ENCODE measurements around the gene TMEM120A.
A peak's percentile ranks its signal among the peaks of the same experiment; 100 is the strongest.
"Not testable (repeated sequence)": the region's sequence is repeated elsewhere in the genome, so short reads cannot be mapped to it uniquely, and the experiment has no call there.

The TMEM120A gene

DNA sequence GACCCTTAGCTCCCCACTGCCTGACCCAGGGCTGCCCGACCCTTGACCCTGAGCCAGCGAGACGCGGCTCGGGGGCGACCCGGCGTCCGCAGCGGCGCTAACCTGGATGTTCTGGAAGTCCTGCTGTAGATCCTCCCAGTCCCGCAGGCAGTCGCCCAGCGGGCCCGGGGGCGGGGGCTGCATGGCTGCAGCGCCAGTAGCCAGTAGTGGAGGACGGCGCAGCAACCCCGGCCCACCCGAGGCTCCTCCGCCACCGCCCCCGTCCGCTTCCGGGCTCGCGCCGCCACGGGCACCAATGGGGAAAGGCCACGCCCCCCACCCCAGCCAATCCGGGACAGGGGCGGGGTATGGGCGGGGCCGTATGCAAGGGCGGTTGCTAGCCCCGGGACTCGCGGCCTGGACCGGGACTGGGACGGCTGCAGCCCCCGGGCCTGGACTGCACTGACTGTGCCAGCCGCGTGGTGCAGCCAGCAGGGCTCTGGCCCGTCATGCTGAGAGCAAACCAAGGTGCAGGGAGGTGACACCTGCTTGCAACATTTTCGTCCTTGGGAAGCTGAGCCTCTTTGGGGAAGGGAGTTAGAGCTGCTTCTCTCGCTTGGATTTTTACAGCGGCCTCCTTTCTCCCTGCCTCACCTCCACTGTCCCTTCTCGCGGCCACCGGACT, at the start of gene TMEM120A:
TSS of gene TMEM120A (minus strand) at position 208 of the 664 bp plus-strand sequence. CDS start at position 183, 25 bp downstream.
- peak; percentile 97 for DNase-seq

GRCh38 chr7:76040126-76040525, 45.7 kb upstream of the TMEM120A start:
- DNase-seq: no peak

DNA sequence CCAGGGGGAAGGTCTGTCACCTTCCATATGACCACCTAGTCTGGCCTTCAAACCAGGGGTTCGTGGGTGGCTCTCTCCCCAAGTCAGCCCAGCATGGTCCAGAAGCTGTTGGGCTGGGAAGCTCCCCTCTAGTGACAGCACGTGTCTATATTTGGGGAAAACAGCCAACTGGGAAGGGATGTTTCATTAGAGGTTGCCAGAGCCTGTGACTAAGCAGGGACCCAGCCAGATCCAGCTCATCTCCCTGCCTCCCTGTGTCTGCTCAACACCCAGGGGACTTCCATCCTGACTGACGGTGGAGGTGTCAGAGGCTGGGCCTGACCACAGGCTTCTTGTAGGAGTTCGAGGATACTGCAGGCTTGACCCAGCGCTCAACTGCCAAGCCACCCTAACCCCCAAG, 42.9 kb upstream of the TMEM120A start:
- DNase-seq: no peak

GRCh38 chr7:76031964-76032363, 37.6 kb upstream of the TMEM120A start:
- no peak for DNase-seq

DNA sequence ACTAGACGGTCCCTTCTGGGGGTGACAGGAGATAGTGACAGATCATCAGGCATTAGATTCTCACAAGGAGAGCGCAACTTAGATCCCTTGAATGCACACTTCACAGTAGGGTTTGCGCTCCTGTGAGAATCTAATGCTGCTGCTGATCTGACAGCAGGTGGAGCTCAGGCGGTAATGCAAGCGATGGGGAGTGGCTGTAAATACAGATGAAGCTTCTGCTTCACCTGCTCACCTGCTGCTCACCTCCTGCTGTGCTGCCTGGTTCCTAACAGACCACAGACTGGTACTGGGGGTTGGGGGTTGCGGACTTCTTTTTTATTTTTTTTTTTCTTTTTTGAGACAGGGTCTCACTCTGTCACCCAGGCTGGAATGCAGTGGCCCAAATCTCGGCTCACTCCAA, 35.3 kb upstream of the TMEM120A start:
- not testable (repeated sequence) for DNase-seq

- peak; percentile 25 for DNase-seq
Observed at GRCh38 chr7:76023002-76023401, 28.6 kb upstream of the TMEM120A start.

DNA sequence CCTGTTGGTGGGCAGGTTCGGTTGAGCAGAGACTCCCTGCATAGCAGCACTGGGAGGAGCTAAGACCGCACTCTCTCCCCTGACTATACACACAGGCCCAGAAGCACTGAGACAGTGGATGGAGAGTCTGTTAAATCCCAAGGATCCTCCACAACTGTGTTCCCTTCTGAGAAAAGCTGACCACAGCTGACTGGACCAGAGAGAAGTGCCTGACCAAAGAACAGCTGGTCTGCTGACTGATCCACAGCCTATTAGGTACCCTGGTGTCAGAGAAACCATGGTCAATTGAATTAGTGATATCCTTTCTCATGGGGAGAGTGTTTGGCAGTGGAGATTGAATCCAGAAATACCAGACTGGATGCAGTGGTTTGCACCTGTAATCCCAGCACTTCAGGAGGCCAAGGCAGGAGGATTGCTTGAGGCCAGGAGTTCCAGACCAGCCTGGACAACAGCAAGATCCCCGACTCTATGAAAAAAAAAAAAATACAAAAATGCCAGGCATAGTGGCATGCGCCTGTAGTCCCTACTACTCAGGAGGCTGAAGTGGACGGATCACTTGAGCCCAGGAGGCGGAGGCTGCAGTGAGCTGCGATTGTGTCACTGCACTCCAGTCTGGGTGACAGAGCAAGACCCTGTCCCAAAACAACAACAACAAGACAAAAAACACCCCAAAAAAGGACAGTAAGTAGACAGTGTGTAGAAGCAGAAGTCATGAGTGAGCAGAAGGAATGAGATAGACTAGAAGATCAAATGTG, 27.8 kb upstream of the TMEM120A start:
- no peak for DNase-seq

GRCh38 chr7:76020031-76020714, 25.8 kb upstream of the TMEM120A start:
- peak; percentile 79 for DNase-seq

DNA sequence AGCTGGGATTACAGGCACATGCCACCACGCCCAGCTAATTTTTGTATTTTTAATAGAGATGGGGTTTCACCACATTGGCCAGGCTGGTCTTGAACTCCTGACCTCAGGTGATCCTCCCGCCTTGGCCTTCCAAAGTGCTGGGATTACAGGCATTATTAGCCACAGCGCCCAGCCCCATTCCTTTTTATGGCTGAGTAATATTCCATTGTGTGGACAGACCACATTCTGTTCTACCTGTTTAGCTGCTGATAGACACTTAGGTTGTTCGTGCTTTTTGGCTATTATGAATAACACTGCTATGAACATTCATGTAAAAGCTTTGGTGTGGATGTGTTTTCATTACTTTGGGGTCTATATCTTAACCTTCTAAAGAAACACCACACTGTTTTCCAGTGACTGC, 24.1 kb upstream of the TMEM120A start:
- DNase-seq: not testable (repeated sequence)

DNA sequence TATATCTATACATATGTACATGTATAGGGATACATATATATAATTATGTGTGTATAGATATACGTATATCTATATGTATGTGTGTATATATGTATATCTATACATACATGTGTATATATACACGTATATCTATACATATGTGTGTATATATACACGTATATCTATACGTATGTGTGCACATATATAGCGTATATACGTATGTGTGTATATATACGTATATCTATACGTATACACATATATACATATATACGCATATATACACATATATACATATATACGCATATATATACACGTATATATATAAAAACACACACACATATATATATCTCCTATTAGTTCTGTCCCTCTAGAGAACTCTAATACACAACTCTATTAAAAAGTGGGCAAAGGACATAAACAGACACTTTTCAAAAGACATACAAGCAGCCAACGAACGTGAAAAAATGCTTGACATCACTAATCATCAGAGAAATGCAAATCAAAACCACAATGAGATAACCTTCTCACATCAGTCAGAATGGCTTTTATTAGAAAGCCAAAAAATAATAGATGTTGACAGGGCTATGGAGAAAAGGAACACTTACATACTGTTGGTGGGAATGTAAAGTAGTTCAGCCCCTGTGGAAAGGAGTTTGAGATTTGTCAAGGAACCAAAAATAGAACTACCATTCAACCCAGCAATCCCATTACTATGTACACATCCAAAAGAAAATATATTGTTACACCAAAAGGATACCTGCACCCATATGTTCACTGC, 22.0 kb upstream of the TMEM120A start:
- no peak for DNase-seq

DNA sequence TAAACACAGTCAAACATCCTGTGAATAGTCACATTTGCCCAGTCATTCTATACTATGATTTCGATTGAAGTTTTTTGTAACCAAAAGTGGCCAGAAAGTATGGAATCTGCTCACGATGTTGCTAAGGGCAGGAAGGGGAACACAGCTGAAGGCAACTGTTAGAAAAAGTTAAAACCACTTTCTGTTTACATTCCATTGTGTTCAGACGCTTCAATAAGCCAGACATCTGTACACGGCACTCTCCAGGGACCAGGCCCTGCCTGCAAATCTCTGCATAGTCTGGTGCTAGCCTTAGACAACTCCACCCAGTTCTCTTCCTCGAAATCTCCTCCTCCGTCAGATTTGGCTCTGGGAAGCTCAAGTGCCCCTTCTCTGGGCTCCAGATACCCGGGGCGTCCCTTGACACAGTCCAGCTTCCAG, 17.1 kb upstream of the TMEM120A start:
- peak; percentile 82 for DNase-seq

GRCh38 chr7:76009672-76010600, 15.5 kb upstream of the TMEM120A start:
- DNase-seq: no peak

DNA sequence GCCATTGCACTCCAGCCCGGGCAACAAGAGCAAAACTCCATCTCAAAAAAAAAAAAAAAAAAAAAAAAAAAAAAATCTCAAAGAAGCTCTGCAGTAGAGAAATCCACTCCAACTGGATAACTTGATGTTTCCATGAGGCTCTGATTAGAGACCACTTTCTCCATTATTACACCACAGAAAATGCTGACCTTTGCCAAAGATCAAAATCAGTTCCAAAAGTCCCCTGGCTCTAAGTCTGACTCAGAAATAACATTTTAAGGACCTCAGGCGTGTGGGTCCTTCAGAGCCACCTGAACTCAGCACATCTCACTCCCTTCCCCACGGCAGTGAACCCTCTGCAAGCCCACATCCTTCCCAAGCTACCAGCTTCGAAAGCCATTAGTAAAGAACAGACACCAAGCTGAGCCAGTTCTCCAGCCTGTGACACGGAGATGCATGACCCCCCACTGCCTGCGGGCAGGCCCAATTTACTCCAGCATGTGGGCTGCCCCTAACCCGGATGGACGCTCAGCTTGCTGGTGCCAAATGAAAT, 13.8 kb upstream of the TMEM120A start:
- DNase-seq: no peak

DNA sequence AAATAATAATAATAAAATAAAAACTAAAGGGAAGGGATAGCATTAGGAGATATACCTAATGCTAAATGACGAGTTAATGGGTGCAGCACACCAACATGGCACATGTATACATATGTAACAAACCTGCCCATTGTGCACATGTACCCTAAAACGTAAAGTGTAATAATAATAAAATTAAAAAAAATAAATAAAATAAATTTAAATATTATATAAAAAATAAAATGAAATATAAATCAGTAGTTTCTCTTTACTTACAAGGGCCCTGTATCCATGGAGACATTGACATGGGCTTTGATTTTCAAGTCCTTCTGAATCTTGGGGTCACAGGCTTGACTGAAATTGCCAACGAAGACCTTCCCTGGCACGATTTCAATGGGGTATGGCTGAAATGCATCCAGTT, 10.6 kb upstream of the TMEM120A start:
- DNase-seq: not testable (repeated sequence)

DNA sequence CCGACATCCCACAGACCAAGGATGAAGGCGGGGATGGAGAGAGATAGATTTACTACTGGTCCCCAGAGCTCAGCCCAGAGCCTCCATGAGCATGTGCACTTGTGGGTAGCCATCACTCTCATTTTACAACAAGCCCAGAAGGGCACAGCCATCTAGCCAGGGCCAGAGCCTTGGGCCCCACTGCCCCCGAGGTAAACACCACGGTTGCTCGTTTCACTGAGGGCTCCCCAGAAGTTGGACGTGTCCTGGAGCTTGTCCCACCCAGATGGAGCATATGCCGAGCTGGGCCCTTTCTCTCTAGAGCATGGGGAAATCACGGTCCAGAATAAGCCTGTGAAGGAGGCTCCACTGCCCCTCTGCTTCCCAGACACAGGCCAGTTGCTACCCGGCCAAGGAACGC, 9.0 kb upstream of the TMEM120A start:
- DNase-seq: no peak

GRCh38 chr7:76002822-76003221, 8.4 kb upstream of the TMEM120A start:
- no peak for DNase-seq

DNA sequence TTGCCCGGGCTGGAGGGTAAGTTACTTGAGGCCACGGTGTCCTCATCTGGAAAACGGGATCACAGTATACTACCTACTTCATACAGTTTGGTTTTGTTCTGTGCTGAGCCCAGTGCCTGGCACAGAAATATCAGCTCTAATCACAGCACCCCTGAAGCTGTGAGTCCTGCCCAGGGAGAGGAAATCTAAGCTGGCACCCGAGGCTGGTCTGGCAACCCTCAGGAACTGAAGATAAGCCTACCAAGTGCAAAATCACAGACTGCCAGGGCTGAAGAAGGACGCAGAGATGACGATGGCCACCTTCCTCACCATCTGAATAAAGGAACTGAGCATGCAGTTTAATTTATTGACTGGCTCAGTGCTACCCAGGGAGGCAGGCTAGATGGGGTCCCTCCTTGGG, 7.7 kb upstream of the TMEM120A start:
- no peak for DNase-seq

DNA sequence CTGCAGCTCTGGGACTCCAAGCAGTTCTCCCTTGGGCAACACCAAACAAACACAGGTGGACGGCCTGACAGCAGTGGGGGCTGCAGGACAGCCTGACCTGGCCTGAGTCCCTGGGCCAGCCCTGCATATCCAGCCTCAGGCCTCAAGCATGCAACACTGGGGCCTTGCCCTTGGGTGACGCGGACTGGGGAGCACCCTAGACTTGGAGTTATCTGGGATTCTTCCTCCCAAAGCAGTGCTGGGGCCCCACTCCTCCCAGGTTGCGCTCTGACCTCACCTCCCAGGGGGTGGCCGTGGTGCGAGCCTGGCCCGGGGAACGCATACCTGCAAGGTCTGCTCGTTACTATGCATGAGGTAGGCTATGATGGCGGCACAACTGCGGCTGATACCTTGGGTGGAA, 6.2 kb upstream of the TMEM120A start:
- no peak for DNase-seq

DNA sequence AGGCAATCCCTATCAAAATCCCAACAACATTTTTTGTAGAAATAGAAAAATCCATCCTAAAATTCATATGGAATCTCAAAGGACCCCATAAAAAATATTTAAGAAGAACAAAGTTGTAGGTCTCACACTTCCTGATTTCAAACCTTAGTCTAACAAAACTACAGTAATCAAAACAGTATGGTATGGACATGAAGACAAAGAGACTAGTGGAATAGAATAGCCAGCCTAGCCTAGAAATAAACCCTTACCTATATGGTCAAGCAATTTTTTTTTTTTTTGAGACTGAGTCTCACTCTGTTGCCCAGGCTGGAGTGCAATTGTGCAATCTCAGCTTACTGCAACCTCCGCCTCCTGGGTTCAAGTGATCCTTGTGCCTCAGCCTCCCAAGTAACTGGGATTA, 3.6 kb upstream of the TMEM120A start:
- no peak for DNase-seq

- DNase-seq: no peak
Observed at GRCh38 chr7:75996476-75996875, 2.1 kb upstream of the TMEM120A start.

GRCh38 chr7:75995996-75996395, 1.6 kb upstream of the TMEM120A start:
- no peak for DNase-seq

DNA sequence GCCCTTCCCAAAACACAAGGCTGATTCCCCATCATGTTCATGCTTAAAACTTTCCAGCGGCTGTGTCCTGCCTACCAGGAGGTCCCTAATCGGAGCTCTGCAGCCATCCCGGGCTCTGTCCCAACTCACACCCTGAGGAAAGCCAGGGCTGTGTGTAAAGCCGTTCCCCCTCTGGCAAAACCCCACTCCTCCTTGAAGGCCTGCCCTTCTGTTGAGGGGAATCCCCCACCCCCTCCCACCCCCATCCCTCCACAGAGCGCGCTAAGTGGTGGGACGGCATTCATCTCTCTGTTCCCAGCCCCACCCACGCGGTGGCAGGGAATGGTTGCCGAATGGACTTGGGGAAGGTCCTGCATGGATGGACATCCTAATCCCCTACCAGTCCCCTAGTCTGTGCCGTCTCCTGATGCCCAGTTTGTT, 667 bp upstream of the TMEM120A start:
- DNase-seq: no peak
